Esophagus squamous epithelium (tissue), 5 donors: ENCODE data around the gene SARNP. TPM values are rescaled to one million over a fixed set of nuclear protein-coding genes. Genes with fewer than 3 reads are reported as not detected.

Source experiments
- DNase-seq: peaks from one replicate; lab custom pipeline; 2025; lab: John Stamatoyannopoulos, UW
- H3K27ac ChIP-seq, 4 donors: fragments of 200-600 bp; sonication (generic); one replicate each; pipeline ENCODE4 v1.5.1; 2016 to 2019; ENCODE audit warnings: mild to moderate bottlenecking in 1 of 4
- H3K27me3 ChIP-seq, 4 donors: fragments of 200-600 bp; sonication (generic); 1 replicate in 3 of 4; 2 replicates in 1 of 4; pipeline versions ENCODE4 v1.5.1 to v1.6.0; 2017 to 2021; ENCODE audit warnings: antibody characterized with exemption in 1 of 4
- H3K36me3 ChIP-seq, 3 donors: fragments of 200-600 bp; sonication (generic); one replicate each; pipeline ENCODE4 v1.5.1; 2016 to 2019
- H3K4me1 ChIP-seq, 3 donors: fragments of 200-600 bp; sonication (generic); one replicate each; pipeline ENCODE4 v1.5.1; 2017 to 2019
- H3K4me3 ChIP-seq, 4 donors: fragments of 200-600 bp; sonication (generic); 1 replicate in 3 of 4; 2 replicates in 1 of 4; pipeline ENCODE4 v1.5.1; 2016 to 2019; ENCODE audit warnings: mild to moderate bottlenecking in 2 of 4, moderate library complexity in 1 of 4
- H3K9me3 ChIP-seq, 3 donors: fragments of 200-600 bp; sonication (generic); one replicate each; pipeline ENCODE4 v1.5.1; 2016 to 2019
- POLR2A ChIP-seq, 4 donors: fragments of 450-650 bp; IDR thresholded peaks; one replicate each; pipeline ENCODE4 v1.6.1; 2017; ENCODE audit warnings: antibody characterized with exemption in 4 of 4, mild to moderate bottlenecking in 4 of 4, moderate library complexity in 3 of 4
- WGBS, 2 donors: methylation state at CpG; one replicate each; pipeline ENCODE4 v1.1.5; 2018; 5-methylcytosine and 5-hydroxymethylcytosine counted together
- intact Hi-C: fragments of 100-400 bp; cut with DNase I; formaldehyde crosslinking; loops from one replicate; pipeline ENCODE4 v1.15.0; 2022
- total RNA-seq, 4 donors: library from RNA; depleted of rRNA; stranded (reverse); fragments of >200 nt; gene quantifications; one replicate each; pipeline ENCODE4 v1.1.0, GENCODE V29; 2016
- TF ChIP-seq, protein P1 (sequence below), 6 experiments: fragments of 450-650 bp in 4 of 6; fragments of 200-600 bp in 2 of 6; sonication (generic) in 2 of 6; IDR thresholded peaks; one replicate each; pipeline ENCODE4 v1.5.1; 2016 to 2019; ENCODE audit warnings: antibody characterized with exemption in 6 of 6, mild to moderate bottlenecking in 4 of 6, moderate library complexity in 4 of 6
- donor health status: DM: yes; HTN: yes; CAD: no.

Gene SARNP
- total RNA-seq, 4 donors from 2014 or later: 22.6 to 60.1 (median 53.7) TPM

DNA sequence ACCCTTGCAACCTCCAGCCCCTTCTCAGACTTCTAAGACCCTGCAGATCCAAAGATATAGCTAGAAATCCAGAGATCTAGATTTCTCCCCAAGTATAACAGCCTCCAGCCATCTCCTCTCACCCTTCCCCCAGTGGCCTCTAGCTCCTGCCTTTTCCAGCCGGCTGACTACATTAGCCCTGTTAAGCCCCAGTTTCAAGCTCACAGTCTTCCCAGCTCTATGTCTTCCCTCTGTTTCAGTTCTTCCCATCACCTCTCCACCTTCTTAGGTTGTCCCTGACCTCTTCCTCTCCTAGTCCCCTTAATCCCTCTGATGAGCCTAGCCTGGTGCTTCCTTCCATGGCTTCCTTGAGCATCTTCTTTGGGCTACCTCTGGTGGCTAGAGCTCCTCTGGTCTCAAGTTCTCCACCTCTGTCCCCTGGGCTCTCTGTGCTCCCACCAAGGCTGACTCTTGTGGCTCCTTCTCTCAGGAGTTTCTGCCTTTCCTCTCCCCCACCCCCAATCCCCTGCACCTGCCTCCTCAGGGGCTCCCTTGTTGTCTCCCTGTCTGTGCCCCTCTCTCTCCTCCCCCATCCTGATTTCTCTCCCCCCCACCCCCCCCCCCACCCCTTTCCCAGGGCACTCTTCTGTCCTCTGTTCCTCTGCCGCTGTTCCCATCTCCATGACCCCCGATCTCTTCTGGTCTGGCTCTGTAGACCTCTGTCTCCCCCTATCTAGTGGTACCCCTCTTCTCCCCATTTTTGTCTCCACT lies 75.4 kb downstream of the SARNP start:
- Histone ChIP-seq H3K27ac (peak overlapping the region in 3 of 4 donors; percentile 60 to 89 (median 77)), H3K9me3 (no peaks in the 10 kb centered on the region), H3K4me3 (peak overlapping the region in 1 of 4 donors; percentile 82), H3K36me3 (no peaks in the 10 kb centered on the region), H3K27me3 (peaks cover 0 to 16% (median 0%) of the 10 kb centered on the region in 4 donors), H3K4me1 (peaks cover 27 to 56% (median 32%) of the 10 kb centered on the region in 3 donors)
- TF ChIP-seq, protein P1, sequence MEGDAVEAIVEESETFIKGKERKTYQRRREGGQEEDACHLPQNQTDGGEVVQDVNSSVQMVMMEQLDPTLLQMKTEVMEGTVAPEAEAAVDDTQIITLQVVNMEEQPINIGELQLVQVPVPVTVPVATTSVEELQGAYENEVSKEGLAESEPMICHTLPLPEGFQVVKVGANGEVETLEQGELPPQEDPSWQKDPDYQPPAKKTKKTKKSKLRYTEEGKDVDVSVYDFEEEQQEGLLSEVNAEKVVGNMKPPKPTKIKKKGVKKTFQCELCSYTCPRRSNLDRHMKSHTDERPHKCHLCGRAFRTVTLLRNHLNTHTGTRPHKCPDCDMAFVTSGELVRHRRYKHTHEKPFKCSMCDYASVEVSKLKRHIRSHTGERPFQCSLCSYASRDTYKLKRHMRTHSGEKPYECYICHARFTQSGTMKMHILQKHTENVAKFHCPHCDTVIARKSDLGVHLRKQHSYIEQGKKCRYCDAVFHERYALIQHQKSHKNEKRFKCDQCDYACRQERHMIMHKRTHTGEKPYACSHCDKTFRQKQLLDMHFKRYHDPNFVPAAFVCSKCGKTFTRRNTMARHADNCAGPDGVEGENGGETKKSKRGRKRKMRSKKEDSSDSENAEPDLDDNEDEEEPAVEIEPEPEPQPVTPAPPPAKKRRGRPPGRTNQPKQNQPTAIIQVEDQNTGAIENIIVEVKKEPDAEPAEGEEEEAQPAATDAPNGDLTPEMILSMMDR (IDR thresholded peaks at IDR 0.05): no peak
- TF ChIP-seq POLR2A (IDR thresholded peaks at IDR 0.05): no peak
- DNase-seq: no peak
- WGBS, 2 donors: 18 to 30% methylated on average over 3 of the region's 3 CpGs
- intact Hi-C loops: loop anchor here (5.0 kb wide), 1 partner anchor 200 kb away; no protein-coding TSS in a partner anchor

DNA sequence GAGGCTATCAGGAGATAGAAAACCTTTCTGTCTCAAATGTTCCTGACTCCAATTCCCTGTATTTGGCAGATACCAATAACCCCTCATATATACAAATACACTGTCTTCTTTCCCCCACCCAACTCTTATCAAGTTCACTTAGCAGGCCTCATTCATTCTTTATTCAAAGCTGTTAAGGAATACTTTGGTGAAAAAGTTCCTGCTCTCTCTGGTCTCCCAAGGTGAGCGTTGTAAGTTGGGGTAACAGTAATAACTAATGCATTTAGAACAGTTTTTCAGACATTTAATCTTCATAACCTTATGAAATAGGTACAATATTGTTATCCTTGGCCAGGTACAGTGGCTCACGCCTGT lies 78.5 kb downstream of the SARNP start:
- H3K36me3 ChIP-seq: no peaks in the 10 kb centered on the region
- whole genome bisulfite sequencing, 2 donors: 59 to 72% methylated on average over 1 to 2 of the region's 2 CpGs
- intact Hi-C loops: no loop called here
- H3K4me1 ChIP-seq: peaks cover 23 to 41% (median 29%) of the 10 kb centered on the region in 3 donors
- DNase-seq: no peak
- H3K9me3 ChIP-seq: no peaks in the 10 kb centered on the region
- H3K4me3 ChIP-seq: peak overlapping the region in 3 of 4 donors; percentile 55 to 66 (median 57)
- TF ChIP-seq, protein P1 (IDR thresholded peaks at IDR 0.05): no peak
- no peak for TF ChIP-seq POLR2A (IDR thresholded peaks at IDR 0.05)
- H3K27me3 ChIP-seq: peaks cover 0 to 9% (median 0%) of the 10 kb centered on the region in 4 donors
- peak overlapping the region in 1 of 4 donors; percentile 85 for H3K27ac ChIP-seq

DNA sequence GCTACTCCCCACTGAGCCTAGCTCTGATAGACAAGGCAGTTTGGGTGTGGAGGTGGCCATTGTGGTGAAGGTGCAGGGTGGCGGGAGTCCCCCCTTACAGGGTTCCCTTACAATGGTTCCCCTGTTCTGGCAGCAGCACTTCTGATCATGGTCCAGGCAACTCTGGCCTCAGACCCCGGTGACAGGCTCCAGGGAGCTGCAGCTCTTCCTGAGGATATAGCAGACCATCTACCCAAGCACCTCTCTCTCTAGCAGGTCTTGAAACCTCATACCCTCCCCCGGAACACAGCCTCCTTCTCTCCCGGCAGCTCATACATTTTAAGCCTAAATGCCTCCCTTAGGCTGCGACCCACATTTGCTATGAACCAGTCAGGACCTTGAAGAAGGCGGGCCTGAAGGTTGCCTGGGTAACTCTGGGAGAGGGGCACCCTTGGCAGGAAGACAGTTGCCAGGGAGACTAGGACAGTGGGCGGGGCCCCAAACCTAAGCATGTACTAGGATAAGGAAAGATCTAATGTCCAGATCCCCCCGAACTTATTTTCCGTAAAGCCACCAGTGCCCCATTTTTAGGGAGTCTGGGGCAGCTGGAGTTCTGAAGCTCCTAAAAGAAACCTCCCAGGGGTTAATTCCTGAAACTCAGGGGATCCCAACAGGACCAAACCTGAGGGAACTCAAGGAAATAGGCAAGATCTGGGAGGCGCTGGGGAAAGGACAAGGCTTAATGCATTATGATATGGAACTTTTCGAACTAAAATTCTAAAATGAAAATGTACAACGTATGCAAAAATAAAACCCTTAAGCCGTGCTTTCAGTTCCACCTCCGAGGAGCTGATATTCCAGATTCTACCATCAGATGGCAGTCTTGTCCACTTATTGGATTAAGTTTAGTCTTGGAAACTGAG lies 79.2 kb downstream of the SARNP start:
- H3K4me3 ChIP-seq: peak overlapping the region; percentile 32 to 66 (median 56)
- H3K27ac ChIP-seq: peak overlapping the region; percentile 63 to 85 (median 81)
- no peaks in the 10 kb centered on the region for H3K36me3 ChIP-seq
- H3K27me3 ChIP-seq: peaks cover 0 to 3% (median 0%) of the 10 kb centered on the region in 4 donors
- H3K9me3 ChIP-seq: no peaks in the 10 kb centered on the region
- DNase-seq: peak; percentile 52
- TF ChIP-seq POLR2A (IDR thresholded peaks at IDR 0.05): no peak
- TF ChIP-seq, protein P1 (IDR thresholded peaks at IDR 0.05): peak; percentile 74 to 93 (median 88)
- intact Hi-C loops: no loop called here
- peaks cover 16 to 38% (median 24%) of the 10 kb centered on the region in 3 donors for H3K4me1 ChIP-seq
- 3 to 4% methylated on average over 8 to 13 of the region's 14 CpGs for WGBS, 2 donors

DNA sequence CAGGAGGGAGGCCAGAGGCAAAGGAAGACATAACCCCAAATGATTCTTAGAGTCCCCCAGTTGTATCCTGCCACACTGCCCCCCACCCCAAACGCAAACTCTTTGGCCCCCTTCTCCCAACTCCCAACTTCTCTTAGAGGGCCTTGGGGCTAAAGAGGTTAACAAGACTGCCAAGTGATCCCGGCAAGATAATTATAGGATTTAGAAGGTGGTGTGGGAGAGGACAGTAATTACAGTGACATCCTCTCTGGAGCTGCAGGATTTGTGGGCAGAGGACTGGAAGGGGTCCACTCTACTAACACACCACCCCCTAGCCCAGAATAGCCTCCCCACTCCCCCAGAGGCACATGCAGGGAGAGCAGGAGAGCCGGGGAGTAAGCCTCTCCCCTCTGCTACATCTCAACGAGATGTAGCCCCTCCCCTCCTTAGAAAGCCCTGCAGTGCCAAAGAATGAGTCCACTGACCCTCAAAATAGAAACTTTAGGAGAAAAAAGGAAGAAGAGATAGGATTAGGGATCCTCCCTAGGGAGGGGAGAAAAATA lies 79.9 kb downstream of the SARNP start:
- no peaks in the 10 kb centered on the region for H3K9me3 ChIP-seq
- peak overlapping the region; percentile 63 to 85 (median 81) for H3K27ac ChIP-seq
- peak overlapping the region in 2 of 4 donors; percentile 57 to 66 for H3K4me3 ChIP-seq
- no peak for DNase-seq
- H3K36me3 ChIP-seq: no peaks in the 10 kb centered on the region
- H3K27me3 ChIP-seq: peaks cover 0 to 3% (median 0%) of the 10 kb centered on the region in 4 donors
- no peak for TF ChIP-seq POLR2A (IDR thresholded peaks at IDR 0.05)
- TF ChIP-seq, protein P1 (IDR thresholded peaks at IDR 0.05): no peak
- intact Hi-C loops: no loop called here
- 0 to 17% methylated on average over 3 to 4 of the region's 4 CpGs for WGBS, 2 donors
- H3K4me1 ChIP-seq: peaks cover 15 to 43% (median 23%) of the 10 kb centered on the region in 3 donors
